C4-2B (cell line): ENCODE results near the gene NKX2-2.

Experiments
- H3K27ac ChIP-seq: fragments of 450-650 bp; 2 replicates; pipeline ENCODE4 v1.5.1; 2017
- ZFX ChIP-seq: fragments of 450-650 bp; IDR thresholded peaks from 2 replicates; pipeline ENCODE4 v1.6.1; 2017
- TF ChIP-seq, protein P1 (sequence below): fragments of 450-650 bp; conservative IDR thresholded peaks from 2 replicates; pipeline ENCODE4 v1.5.1; 2017; ENCODE audit warnings: mild to moderate bottlenecking

Gene NKX2-2

DNA sequence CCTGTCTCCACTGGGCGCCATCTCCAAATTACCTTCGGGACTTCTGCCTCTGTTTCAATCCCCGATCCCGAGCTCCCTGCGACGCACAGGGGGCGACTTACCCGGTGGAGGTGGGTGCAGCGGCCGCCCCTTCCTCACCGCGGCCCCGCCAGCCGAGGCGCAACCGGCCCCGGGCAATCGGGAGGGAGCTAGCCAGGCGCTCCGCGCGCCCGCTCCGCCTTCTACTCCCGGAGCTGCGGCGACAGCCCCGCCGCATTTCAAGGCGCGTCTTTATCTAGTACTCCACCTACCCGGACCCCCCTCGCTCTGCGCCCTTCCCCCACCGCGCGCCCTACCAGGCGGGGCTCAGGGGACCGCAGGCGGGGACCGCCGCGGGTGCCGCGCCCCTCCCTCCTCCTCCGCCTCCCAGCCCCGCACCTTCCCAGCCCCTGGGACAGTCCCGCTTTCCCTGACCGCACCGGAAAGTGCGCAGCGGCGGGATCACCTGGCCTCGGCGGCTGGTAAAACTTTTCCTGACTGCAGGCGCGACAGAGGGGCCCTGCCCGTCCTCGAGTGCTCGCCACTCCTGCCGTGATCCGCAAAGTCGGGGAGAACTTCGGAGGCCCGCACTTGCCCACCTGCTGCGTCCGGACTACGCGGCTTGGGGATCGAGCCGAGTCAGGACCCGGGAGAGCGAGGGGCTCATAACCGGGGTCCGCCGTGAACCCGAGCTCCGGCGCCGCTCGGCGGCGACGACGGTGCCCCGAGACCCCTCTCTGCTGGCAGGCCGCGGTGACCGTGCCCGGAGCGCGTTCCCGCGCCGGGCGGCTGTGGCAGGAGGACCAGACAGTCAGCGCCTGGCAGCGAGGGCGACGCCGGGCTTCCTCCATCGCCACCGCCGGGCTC is 8.0 kb upstream of the NKX2-2 start:
- no peak overlapping the region for H3K27ac ChIP-seq
- no peak for TF ChIP-seq ZFX
- TF ChIP-seq, protein P1, sequence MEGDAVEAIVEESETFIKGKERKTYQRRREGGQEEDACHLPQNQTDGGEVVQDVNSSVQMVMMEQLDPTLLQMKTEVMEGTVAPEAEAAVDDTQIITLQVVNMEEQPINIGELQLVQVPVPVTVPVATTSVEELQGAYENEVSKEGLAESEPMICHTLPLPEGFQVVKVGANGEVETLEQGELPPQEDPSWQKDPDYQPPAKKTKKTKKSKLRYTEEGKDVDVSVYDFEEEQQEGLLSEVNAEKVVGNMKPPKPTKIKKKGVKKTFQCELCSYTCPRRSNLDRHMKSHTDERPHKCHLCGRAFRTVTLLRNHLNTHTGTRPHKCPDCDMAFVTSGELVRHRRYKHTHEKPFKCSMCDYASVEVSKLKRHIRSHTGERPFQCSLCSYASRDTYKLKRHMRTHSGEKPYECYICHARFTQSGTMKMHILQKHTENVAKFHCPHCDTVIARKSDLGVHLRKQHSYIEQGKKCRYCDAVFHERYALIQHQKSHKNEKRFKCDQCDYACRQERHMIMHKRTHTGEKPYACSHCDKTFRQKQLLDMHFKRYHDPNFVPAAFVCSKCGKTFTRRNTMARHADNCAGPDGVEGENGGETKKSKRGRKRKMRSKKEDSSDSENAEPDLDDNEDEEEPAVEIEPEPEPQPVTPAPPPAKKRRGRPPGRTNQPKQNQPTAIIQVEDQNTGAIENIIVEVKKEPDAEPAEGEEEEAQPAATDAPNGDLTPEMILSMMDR = no peak

DNA sequence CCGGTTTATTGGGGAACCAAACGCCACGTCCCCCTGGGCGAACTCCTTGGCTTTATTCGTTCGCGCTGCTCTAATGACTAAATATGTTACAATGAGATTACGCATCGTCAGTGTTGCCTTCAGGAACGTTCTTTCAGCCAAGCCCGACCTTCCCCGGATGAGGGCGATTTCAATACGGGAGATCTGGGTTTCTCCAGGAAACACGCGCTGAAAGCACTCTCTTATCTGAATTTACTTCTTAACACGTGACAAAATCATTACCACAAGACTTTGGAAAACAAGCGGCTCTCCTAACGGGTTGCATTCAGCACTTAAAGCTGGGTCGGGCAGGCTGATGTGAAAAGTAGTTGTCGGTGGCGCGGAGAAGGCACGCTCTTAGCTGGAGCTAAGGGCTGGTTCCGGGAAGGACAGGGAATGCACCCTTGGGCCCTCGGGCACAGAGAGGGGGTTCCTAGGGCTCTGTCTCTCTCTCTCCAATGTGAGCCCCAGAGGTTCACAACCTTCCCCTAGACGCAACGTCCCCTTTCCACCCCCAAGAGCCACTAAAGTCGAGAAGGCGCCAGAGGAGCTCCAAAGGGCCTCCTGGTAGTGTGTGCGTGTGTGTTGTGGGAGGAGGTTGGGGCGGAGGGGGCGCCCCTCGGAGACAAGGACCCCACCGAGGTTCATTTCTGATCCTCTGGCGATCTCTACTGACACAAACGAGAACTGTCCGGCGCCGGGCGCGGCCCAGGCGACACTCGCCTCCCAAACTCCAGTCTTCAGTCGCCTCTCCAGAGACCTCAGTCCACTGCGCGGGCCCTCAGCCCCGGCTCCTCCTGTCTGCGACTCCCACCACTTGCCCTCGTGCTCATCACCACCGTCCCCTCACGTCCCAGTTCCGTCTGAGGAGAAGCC is 7.1 kb upstream of the NKX2-2 start:
- no peak overlapping the region for H3K27ac ChIP-seq
- TF ChIP-seq ZFX = no peak
- TF ChIP-seq, protein P1 = no peak

DNA sequence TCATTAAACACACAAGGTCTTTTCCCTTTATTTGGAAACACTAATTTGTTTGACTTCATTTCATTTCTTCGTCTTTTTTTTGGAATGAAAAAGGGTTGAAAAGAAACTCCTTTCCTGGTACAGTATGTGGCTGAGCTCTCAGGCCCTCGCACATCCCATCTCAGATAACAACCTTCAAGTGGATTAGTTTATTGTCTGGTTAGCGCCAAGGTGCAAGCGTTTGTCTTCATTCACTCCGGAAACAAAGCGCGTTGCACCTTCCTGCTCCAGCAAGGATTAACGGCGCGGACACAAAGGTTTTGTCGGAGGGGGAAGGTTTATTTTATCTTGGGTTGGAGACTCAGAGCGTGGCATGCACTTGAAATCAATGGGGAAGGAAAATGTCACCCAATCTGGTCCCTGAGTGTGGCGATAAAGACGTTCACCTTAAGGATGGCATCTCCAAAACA is 5.3 kb upstream of the NKX2-2 start:
- no peak overlapping the region for H3K27ac ChIP-seq
- no peak for TF ChIP-seq ZFX
- TF ChIP-seq, protein P1 = no peak

DNA sequence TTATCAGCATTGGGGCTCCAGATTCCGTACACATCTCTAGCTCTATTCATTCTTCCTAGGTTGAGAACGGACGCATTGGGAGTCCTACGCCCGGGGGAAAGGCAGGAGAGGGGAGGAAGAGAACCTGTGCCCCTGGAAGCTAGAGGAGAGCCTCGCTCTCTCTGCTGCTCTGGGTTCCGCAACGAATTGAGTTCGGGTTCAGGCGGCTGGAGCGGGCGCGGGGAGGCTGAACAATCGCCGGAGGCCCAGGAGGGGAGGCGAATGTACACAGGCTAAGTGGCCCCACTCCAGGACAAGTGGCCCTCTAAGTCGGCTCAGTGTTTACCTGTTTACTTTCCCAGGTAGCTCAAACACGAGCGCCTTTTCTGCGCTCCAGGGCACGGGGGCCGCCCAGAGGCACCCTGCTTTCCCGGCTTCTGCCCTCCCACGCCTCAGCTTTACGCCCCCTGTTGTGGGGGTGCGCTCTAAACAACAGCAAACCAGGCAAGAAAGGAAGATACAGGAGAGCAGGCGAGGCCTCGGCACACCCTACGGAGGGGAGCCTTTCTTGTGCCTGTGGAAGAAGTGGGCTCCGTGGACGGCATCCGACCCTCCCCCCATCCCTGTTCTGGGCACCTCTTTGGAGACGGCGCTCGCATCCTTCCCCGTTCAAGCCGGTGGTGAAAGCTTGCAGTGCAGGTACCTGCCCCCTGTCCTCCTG is 4.6 kb upstream of the NKX2-2 start:
- H3K27ac ChIP-seq = no peak overlapping the region
- TF ChIP-seq, protein P1 = no peak
- TF ChIP-seq ZFX = no peak

DNA sequence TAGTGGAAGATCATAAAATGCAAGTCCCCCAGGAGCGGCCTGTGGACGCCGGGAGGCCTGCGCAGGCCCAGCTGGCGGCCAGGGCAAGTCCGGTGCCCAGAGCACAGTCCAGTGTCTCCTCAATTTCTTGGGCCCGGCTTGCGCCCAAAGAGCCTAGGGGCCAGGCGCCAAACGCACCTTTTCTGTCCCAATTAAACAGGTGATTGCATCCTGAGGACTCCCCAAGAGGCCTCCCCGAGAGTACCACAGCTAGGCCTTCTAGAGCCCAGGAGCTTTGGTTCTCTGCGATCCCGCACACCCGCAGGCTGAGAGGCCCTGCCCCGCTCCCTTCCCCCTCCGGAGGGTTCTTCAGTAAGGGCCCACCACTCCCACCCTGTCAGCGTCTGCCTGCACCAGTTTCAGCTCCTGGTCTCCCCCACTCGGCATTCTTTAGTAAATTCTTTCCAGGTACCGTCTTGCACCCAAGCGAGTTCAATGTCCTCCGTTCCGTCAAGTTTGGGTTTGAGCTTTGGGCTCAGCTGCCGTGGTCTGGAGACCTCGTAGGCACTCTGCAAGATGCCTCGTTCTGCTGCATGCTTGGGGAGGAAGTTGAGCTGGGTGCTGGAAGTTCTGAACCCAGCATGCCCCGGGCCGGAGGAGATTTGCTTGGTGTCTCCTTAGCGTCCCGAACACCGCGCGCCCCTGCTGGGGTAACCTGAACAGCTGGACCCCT is 3.9 kb upstream of the NKX2-2 start:
- no peak for TF ChIP-seq ZFX
- TF ChIP-seq, protein P1 = no peak
- H3K27ac ChIP-seq = no peak overlapping the region

DNA sequence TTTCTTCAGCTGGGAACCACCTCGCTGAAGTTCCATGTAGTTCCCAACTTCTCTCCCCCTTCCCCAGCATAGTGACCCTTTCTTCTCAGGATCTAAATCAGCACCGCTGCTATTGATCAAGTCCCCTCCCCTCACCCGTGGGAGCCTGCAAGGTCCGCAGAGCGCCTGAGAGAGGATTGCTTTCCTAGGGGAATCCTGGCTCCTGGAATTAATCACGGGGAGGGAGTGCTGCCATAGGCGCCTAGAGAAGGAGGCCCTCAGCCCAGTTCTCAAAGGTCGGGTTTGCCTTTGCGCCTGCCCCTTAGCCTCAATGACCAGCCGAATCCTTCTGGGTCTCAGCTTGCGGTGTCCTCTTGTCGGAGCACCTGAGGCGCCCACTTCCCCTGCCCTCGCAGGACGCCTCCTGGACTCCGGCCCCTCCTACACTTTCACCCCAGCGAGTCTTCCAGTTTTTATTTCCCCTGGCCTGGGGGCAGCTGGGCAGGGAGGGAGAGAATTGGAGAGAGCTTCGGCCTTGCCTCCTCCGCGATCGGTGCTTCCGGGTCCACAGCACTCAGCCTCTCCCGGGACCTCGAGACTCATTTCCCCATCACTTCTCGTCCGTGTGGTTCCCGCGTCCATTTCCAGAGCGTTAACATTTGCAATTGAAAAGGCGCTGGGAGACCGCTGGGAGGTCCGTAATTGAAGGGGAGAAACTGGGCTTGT is 3.1 kb upstream of the NKX2-2 start:
- TF ChIP-seq, protein P1 = no peak
- no peak for TF ChIP-seq ZFX
- H3K27ac ChIP-seq = no peak overlapping the region
